ENCODE results near the gene NTM. TPM values are rescaled to one million over a fixed set of nuclear protein-coding genes. Genes with fewer than 3 reads are reported as not detected.

Gene NTM
- total RNA-seq, 4 donors from 2014 or later: 0.40 to 3.1 (median 2.1) TPM; not detected in 1

DNA sequence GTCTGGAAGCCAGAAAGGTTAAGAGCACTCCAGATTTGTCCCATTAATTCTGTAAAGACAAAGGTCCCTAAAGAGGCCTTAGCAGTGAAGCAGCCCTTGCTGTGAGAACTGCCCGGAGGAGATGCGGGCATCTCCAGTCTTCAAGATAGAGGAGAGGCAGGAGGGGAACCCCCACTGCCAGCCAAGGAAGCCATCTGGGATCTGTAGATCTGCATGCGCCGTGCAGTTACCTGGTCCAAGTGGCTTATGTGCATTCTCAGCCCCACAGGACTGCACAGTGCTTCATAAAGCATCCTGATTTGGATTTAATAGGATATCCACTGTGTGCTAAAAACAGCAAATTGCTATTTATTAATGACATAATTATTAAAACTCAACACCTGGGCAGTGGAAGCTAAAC is 834.6 kb downstream of the NTM start:
- intact Hi-C loops (cut with DNase I; ENCODE audit: low total_unique reads): no loop called here
- no peaks in the 10 kb centered on the region for H3K27me3 ChIP-seq
- no peak overlapping the region for H3K27ac ChIP-seq
- H3K9me3 ChIP-seq: no peaks in the 10 kb centered on the region
- H3K4me1 ChIP-seq: no peaks in the 10 kb centered on the region
- no peak for DNase-seq
- no peak for TF ChIP-seq EP300 (IDR thresholded peaks at IDR 0.05; ENCODE audit: low read depth)
- TF ChIP-seq POLR2AphosphoS5 (IDR thresholded peaks at IDR 0.05): no peak
- TF ChIP-seq, protein P1, sequence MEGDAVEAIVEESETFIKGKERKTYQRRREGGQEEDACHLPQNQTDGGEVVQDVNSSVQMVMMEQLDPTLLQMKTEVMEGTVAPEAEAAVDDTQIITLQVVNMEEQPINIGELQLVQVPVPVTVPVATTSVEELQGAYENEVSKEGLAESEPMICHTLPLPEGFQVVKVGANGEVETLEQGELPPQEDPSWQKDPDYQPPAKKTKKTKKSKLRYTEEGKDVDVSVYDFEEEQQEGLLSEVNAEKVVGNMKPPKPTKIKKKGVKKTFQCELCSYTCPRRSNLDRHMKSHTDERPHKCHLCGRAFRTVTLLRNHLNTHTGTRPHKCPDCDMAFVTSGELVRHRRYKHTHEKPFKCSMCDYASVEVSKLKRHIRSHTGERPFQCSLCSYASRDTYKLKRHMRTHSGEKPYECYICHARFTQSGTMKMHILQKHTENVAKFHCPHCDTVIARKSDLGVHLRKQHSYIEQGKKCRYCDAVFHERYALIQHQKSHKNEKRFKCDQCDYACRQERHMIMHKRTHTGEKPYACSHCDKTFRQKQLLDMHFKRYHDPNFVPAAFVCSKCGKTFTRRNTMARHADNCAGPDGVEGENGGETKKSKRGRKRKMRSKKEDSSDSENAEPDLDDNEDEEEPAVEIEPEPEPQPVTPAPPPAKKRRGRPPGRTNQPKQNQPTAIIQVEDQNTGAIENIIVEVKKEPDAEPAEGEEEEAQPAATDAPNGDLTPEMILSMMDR (IDR thresholded peaks at IDR 0.05): no peak
- no peak for TF ChIP-seq POLR2A (IDR thresholded peaks at IDR 0.05)
- 88% methylated on average over 4 of the region's 4 CpGs; no CpG with 5 or more reads in 1 of the 2 donors for WGBS, 2 donors (ENCODE audit: low coverage in 1 of 2)
- in situ Hi-C loops (cut with MboI; ENCODE audit: low pct_ligation_motif_present in 1 of 4, low pct_unique_long_range_greater_than_20kb in 1 of 4, low sequenced_read_pairs in 3 of 4): no loop called here
- no peak overlapping the region for H3K4me3 ChIP-seq
- H3K36me3 ChIP-seq: no peaks in the 10 kb centered on the region

DNA sequence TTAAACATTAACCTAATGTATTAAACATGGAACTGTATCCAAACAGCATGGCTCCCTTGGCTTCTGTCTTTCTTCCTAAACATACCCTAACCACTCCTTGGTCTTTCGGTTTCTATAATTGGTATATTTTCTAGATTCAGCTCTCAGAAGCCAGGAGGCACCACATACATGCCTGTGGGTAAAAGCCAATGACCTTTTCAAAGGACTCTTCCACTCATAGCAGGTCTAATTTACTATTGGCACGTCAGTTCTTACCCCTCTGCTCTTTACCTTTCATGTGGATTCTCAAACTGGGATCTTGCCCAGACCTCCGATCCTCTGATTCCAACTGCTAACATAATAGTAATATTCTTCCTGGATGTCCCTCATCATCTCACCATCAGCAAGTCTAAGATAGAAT is 835.1 kb downstream of the NTM start:
- H3K36me3 ChIP-seq: no peaks in the 10 kb centered on the region
- WGBS, 2 donors (ENCODE audit: low coverage in 1 of 2): 59 to 77% methylated on average over 3 of the region's 3 CpGs
- H3K9me3 ChIP-seq: no peaks in the 10 kb centered on the region
- no peak overlapping the region for H3K27ac ChIP-seq
- no peak for DNase-seq
- in situ Hi-C loops (cut with MboI; ENCODE audit: low pct_ligation_motif_present in 1 of 4, low pct_unique_long_range_greater_than_20kb in 1 of 4, low sequenced_read_pairs in 3 of 4) (no loop called here), intact Hi-C loops (cut with DNase I; ENCODE audit: low total_unique reads) (no loop called here)
- H3K4me3 ChIP-seq: no peak overlapping the region
- TF ChIP-seq, protein P1 (IDR thresholded peaks at IDR 0.05): no peak
- TF ChIP-seq POLR2A (IDR thresholded peaks at IDR 0.05): no peak
- no peak for TF ChIP-seq POLR2AphosphoS5 (IDR thresholded peaks at IDR 0.05)
- TF ChIP-seq EP300 (IDR thresholded peaks at IDR 0.05; ENCODE audit: low read depth): no peak
- H3K27me3 ChIP-seq: no peaks in the 10 kb centered on the region
- no peaks in the 10 kb centered on the region for H3K4me1 ChIP-seq

DNA sequence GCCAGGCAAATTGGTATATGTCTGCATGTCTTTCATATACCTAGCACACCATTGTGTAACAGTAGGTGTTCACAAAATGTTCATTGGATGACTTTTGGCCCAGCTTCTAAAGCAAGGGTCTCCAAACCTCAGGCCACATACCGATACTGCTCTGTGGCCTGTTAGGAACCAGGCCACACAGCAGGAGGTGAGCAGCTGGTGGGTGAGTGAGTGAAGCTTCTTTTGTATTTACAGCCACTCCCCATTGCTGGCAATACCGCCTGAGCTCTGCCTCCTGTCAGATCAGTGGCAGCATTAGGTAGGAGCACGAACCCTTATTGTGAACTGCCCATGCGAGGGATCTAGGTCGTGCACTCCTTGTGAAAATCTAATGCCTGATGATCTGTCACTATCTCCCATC is 836.6 kb downstream of the NTM start:
- intact Hi-C loops (cut with DNase I; ENCODE audit: low total_unique reads): no loop called here
- Histone ChIP-seq H3K27me3 (no peaks in the 10 kb centered on the region), H3K36me3 (no peaks in the 10 kb centered on the region), H3K9me3 (no peaks in the 10 kb centered on the region), H3K27ac (no peak overlapping the region), H3K4me1 (no peaks in the 10 kb centered on the region), H3K4me3 (no peak overlapping the region)
- no peak for DNase-seq
- no peak for TF ChIP-seq POLR2AphosphoS5 (IDR thresholded peaks at IDR 0.05)
- TF ChIP-seq, protein P1 (IDR thresholded peaks at IDR 0.05): no peak
- TF ChIP-seq EP300 (IDR thresholded peaks at IDR 0.05; ENCODE audit: low read depth): no peak
- TF ChIP-seq POLR2A (IDR thresholded peaks at IDR 0.05): no peak
- in situ Hi-C loops (cut with MboI; ENCODE audit: low pct_ligation_motif_present in 1 of 4, low pct_unique_long_range_greater_than_20kb in 1 of 4, low sequenced_read_pairs in 3 of 4): no loop called here
- 80 to 83% methylated on average over 2 to 5 of the region's 5 CpGs for WGBS, 2 donors (ENCODE audit: low coverage in 1 of 2)

DNA sequence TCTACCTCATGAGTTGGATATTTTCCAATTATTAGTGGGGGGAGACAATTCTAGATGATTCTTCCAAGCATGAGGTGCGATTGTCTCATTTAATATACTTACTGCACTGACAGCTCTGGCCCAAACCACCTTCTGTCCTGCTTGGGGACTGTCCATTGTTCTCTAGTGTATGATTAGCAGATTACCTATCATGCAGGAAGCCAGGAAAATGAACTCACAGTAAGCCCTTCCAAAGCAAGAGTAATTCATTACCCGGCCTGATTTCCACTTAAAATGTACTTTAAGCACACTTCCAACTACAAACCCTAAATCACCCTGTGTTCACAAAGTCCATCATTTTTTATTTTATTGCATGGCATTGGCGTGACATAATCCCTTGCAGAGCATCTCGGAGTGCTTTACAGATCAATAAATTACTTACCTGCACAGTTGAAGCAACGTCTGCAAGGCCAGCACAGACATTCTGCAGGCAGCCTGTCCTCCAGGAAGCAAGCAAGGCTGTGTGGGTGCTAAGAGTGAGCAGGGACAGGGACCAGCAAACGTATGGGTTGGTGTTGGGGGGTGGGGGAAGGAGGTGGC is 838.2 kb downstream of the NTM start:
- in situ Hi-C loops (cut with MboI; ENCODE audit: low pct_ligation_motif_present in 1 of 4, low pct_unique_long_range_greater_than_20kb in 1 of 4, low sequenced_read_pairs in 3 of 4): no loop called here

More for the DNA sequence above, 838.2 kb downstream of the NTM start:
- Histone ChIP-seq H3K27ac (no peak overlapping the region), H3K4me3 (no peak overlapping the region), H3K4me1 (no peaks in the 10 kb centered on the region), H3K27me3 (no peaks in the 10 kb centered on the region), H3K9me3 (no peaks in the 10 kb centered on the region), H3K36me3 (no peaks in the 10 kb centered on the region)
- intact Hi-C loops (cut with DNase I; ENCODE audit: low total_unique reads): no loop called here
- TF ChIP-seq POLR2A (IDR thresholded peaks at IDR 0.05) (no peak), POLR2AphosphoS5 (IDR thresholded peaks at IDR 0.05) (no peak), EP300 (IDR thresholded peaks at IDR 0.05; ENCODE audit: low read depth) (no peak)
- TF ChIP-seq, protein P1 (IDR thresholded peaks at IDR 0.05): no peak
- no peak for DNase-seq
- whole genome bisulfite sequencing, 2 donors (ENCODE audit: low coverage in 1 of 2): 40 to 49% methylated on average over 6 of the region's 6 CpGs

All from transverse colon (tissue), 4 donors.